MM.1S (cell line): ENCODE measurements around the gene RPTOR.

Experiments
- DNase-seq: peaks from one replicate; pipeline ENCODE4 v3.0.0-alpha.2; 2015
- H2AFZ ChIP-seq: fragments of 300-600 bp; sonication (generic); 2 replicates; pipeline ENCODE4 v1.6.0; 2016; ENCODE audit warnings: antibody characterized with exemption, low read length
- H3F3A ChIP-seq: fragments of 300-600 bp; sonication (generic); 2 replicates; pipeline ENCODE4 v1.6.1; 2016; ENCODE audit warnings: mild to moderate bottlenecking, antibody characterized with exemption, low read length, moderate library complexity, mixed read lengths; ENCODE audit not compliant: insufficient read depth
- H3K27ac ChIP-seq: fragments of 300-600 bp; sonication (generic); 2 replicates; pipeline ENCODE4 v1.5.1; 2016; ENCODE audit warnings: mild to moderate bottlenecking, low read length
- H3K27me3 ChIP-seq: fragments of 300-600 bp; sonication (generic); replicated peaks from 2 replicates; pipeline ENCODE4 v1.6.0; 2016; ENCODE audit warnings: low read length; ENCODE audit not compliant: insufficient read depth
- H3K36me3 ChIP-seq: fragments of 300-600 bp; sonication (generic); replicated peaks from 2 replicates; pipeline ENCODE4 v1.6.1; 2016; ENCODE audit warnings: mild to moderate bottlenecking, low read length, mixed read lengths; ENCODE audit not compliant: insufficient read depth
- H3K4me1 ChIP-seq: fragments of 300-600 bp; sonication (generic); 2 replicates; pipeline ENCODE4 v1.6.1; 2016; ENCODE audit warnings: low read length, mixed read lengths
- H3K4me2 ChIP-seq: fragments of 300-600 bp; sonication (generic); 2 replicates; pipeline ENCODE4 v1.6.0; 2016; ENCODE audit warnings: low read depth, low read length
- H3K4me3 ChIP-seq: fragments of 300-600 bp; sonication (generic); 2 replicates; pipeline ENCODE4 v1.5.1; 2016; ENCODE audit warnings: low read length, mixed read lengths
- H3K79me2 ChIP-seq: fragments of 300-600 bp; sonication (generic); 2 replicates; pipeline ENCODE4 v1.6.1; 2016; ENCODE audit warnings: mixed run types, low read length, mixed read lengths
- H3K9ac ChIP-seq: fragments of 300-600 bp; sonication (generic); 2 replicates; pipeline ENCODE4 v1.6.1; 2016; ENCODE audit warnings: low read length, mixed read lengths
- H3K9me2 ChIP-seq: fragments of 300-600 bp; sonication (generic); replicated peaks from 2 replicates; pipeline ENCODE4 v1.6.1; 2016; ENCODE audit warnings: mild to moderate bottlenecking, low read length, mixed read lengths; ENCODE audit not compliant: insufficient read depth
- H3K9me3 ChIP-seq: fragments of 300-600 bp; sonication (generic); replicated peaks from 2 replicates; pipeline ENCODE4 v1.6.1; 2016; ENCODE audit warnings: mild to moderate bottlenecking, low read length, mixed read lengths; ENCODE audit not compliant: insufficient read depth
- H4K20me1 ChIP-seq: fragments of 300-600 bp; sonication (generic); 2 replicates; pipeline ENCODE4 v1.6.1; 2016; ENCODE audit warnings: mild to moderate bottlenecking, low read length, moderate library complexity, mixed read lengths; ENCODE audit not compliant: insufficient read depth
- EZH2 ChIP-seq: fragments of 300-600 bp; sonication (generic); optimal IDR thresholded peaks from 2 replicates; pipeline ENCODE3; 2017; ENCODE audit warnings: low read depth, mild to moderate bottlenecking, antibody characterized with exemption, low read length, mixed read lengths
- EZH2phosphoT487 ChIP-seq: fragments of 300-600 bp; sonication (generic); IDR thresholded peaks from 2 replicates; pipeline ENCODE4 v1.6.1; 2018; ENCODE audit warnings: antibody characterized with exemption, low read length
- TF ChIP-seq, protein P1 (sequence below): fragments of 300-600 bp; sonication (generic); IDR thresholded peaks from 2 replicates; pipeline ENCODE4 v1.5.1; 2016; ENCODE audit warnings: antibody characterized with exemption, low read length, mixed read lengths

Gene RPTOR

GRCh38 chr17:80498242-80498919 lies 46.3 kb upstream of the RPTOR start:
- Histone ChIP-seq H3K9me2 (no peaks in the 10 kb centered on the region), H3K9me3 (no peaks in the 10 kb centered on the region), H3K4me3 (no peak overlapping the region), H3K4me2 (no peak overlapping the region), H3K27me3 (peaks cover 89% of the 10 kb centered on the region), H3K4me1 (no peaks in the 10 kb centered on the region), H3K27ac (no peak overlapping the region), H3F3A (no peaks in the 10 kb centered on the region), H3K79me2 (no peaks in the 10 kb centered on the region), H4K20me1 (no peaks in the 10 kb centered on the region), H2AFZ (no peak overlapping the region), H3K9ac (no peak overlapping the region), H3K36me3 (no peaks in the 10 kb centered on the region)
- no peak for TF ChIP-seq EZH2phosphoT487
- DNase-seq: no peak

DNA sequence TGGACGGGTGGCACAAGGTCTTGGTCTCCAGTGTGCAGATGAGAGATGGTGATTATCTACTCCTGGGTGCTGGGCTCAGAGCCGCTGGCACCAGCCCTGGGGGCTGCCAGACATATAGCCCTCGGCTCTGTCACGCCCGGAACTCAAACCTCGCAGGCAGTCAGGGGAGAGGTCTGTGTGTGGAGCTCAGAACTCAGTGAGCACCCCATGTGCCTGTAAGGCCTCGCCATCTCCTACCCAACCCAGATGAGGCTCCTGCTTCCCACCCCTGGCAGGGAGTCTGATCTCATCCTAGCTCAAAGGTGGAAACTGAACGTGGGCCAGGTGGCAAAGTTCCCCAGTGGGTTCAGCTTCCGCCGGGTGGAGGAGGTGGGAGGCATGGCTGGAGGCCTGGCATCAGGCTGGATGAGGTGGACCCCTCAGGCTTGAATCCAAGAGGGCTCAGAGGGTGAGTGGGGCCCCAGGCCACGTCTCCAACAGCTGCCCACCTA lies 45.7 kb upstream of the RPTOR start:
- H3K4me1 ChIP-seq: no peaks in the 10 kb centered on the region
- H3K9ac ChIP-seq: no peak overlapping the region
- no peak overlapping the region for H3K4me3 ChIP-seq
- no peaks in the 10 kb centered on the region for H3K9me2 ChIP-seq
- TF ChIP-seq, protein P1, sequence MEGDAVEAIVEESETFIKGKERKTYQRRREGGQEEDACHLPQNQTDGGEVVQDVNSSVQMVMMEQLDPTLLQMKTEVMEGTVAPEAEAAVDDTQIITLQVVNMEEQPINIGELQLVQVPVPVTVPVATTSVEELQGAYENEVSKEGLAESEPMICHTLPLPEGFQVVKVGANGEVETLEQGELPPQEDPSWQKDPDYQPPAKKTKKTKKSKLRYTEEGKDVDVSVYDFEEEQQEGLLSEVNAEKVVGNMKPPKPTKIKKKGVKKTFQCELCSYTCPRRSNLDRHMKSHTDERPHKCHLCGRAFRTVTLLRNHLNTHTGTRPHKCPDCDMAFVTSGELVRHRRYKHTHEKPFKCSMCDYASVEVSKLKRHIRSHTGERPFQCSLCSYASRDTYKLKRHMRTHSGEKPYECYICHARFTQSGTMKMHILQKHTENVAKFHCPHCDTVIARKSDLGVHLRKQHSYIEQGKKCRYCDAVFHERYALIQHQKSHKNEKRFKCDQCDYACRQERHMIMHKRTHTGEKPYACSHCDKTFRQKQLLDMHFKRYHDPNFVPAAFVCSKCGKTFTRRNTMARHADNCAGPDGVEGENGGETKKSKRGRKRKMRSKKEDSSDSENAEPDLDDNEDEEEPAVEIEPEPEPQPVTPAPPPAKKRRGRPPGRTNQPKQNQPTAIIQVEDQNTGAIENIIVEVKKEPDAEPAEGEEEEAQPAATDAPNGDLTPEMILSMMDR: no peak
- TF ChIP-seq EZH2phosphoT487: no peak
- no peak for TF ChIP-seq EZH2
- H4K20me1 ChIP-seq: no peaks in the 10 kb centered on the region
- H3K9me3 ChIP-seq: no peaks in the 10 kb centered on the region
- no peak overlapping the region for H3K27ac ChIP-seq
- no peak for DNase-seq
- no peaks in the 10 kb centered on the region for H3F3A ChIP-seq
- no peak overlapping the region for H3K4me2 ChIP-seq
- H2AFZ ChIP-seq: no peak overlapping the region
- peaks cover 86% of the 10 kb centered on the region for H3K27me3 ChIP-seq
- no peaks in the 10 kb centered on the region for H3K36me3 ChIP-seq
- no peaks in the 10 kb centered on the region for H3K79me2 ChIP-seq

- Histone ChIP-seq H3K36me3 (no peaks in the 10 kb centered on the region), H3F3A (no peaks in the 10 kb centered on the region), H3K27ac (no peak overlapping the region), H2AFZ (no peak overlapping the region), H4K20me1 (no peaks in the 10 kb centered on the region), H3K4me3 (no peak overlapping the region), H3K4me1 (no peaks in the 10 kb centered on the region), H3K79me2 (no peaks in the 10 kb centered on the region), H3K9ac (no peak overlapping the region), H3K9me2 (no peaks in the 10 kb centered on the region), H3K9me3 (no peaks in the 10 kb centered on the region), H3K27me3 (peaks cover 86% of the 10 kb centered on the region), H3K4me2 (no peak overlapping the region)
- TF ChIP-seq EZH2 (no peak), EZH2phosphoT487 (no peak)
- TF ChIP-seq, protein P1: no peak
- no peak for DNase-seq
Observed at GRCh38 chr17:80499560-80499959, 45.1 kb upstream of the RPTOR start.

DNA sequence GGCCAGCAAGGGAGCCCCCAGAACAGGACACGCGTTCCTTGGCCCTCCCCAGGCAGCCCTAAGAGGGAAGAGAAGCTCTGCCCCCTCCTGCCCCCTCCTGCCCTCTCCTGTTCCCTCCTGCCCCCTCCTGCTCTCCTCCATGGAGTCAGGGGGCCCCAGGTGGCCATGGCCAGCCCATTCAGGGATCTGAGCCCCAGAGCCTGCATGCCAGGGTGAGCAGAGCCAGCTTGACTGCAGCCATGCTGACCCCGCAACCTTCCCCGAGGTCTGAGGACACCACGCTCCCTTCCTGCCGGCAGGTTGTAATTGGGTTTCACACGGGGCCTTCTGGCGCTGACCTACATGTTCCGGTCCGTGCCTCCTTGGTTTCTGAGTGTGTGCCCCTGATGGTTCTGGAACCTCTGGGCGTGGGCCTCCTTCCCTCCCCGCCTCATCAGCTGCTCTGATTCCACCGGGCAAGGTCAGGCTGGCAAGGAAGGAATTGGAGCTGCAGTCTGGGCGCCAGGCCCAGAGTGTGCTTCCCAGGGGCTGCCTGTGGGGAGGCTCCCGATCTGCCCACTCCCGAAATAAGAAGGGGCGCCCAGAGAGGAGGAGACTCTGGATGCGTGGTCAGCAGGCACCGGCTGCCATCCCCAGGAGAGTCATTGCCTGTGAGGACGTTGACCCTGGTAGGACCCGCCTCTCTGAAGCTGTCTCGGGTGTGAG lies 44.5 kb upstream of the RPTOR start:
- Histone ChIP-seq H3K9ac (no peak overlapping the region), H4K20me1 (no peaks in the 10 kb centered on the region), H3K9me2 (no peaks in the 10 kb centered on the region), H3K9me3 (no peaks in the 10 kb centered on the region), H2AFZ (no peak overlapping the region), H3K4me1 (no peaks in the 10 kb centered on the region), H3K4me2 (no peak overlapping the region), H3K27ac (no peak overlapping the region), H3K36me3 (no peaks in the 10 kb centered on the region), H3F3A (no peaks in the 10 kb centered on the region), H3K79me2 (no peaks in the 10 kb centered on the region), H3K27me3 (peaks cover 86% of the 10 kb centered on the region), H3K4me3 (no peak overlapping the region)
- no peak for DNase-seq
- TF ChIP-seq, protein P1: no peak
- TF ChIP-seq EZH2 (no peak), EZH2phosphoT487 (no peak)
